Large intestine (tissue), 3 donors: ENCODE measurements around the gene PATJ. TPM values are rescaled to one million over a fixed set of nuclear protein-coding genes. Genes with fewer than 3 reads are reported as not detected.

Experiments used
- DNase-seq, 2 donors: peaks; one replicate each; pipeline versions ENCODE4 v3.0.0 to v3.0.0-alpha.2; 2013
- H3K27ac ChIP-seq: one replicate; pipeline ENCODE4 v1.5.1; 2013; ENCODE audit warnings: low read length
- H3K27me3 ChIP-seq: 2 replicates; pipeline ENCODE4 v1.6.1; 2013; ENCODE audit warnings: low read length; ENCODE audit not compliant: control insufficient read depth, insufficient read depth
- H3K36me3 ChIP-seq: 2 replicates; pipeline ENCODE4 v1.6.1; 2013; ENCODE audit warnings: low read length; ENCODE audit not compliant: control insufficient read depth, insufficient read depth
- H3K4me1 ChIP-seq: one replicate; pipeline ENCODE4 v1.6.1; 2013; ENCODE audit warnings: low read length; ENCODE audit not compliant: control insufficient read depth, insufficient read depth
- H3K4me3 ChIP-seq: one replicate; pipeline ENCODE4 v1.5.1; 2013; ENCODE audit warnings: low read length
- H3K9me3 ChIP-seq: one replicate; pipeline ENCODE4 v1.6.1; 2013; ENCODE audit warnings: mild to moderate bottlenecking, low read depth, low read length, moderate library complexity; ENCODE audit not compliant: control insufficient read depth
- WGBS: methylation state at CpG from one replicate; pipeline ENCODE4 v1.1.5; 2013; ENCODE audit warnings: low lambda C conversion rate; ENCODE audit not compliant: insufficient coverage; 5-methylcytosine and 5-hydroxymethylcytosine counted together
- polyA plus RNA-seq: library from polyadenylated mRNA; unstranded; fragments of 120-200 nt; gene quantifications from one replicate; pipeline ENCODE4 v1.2.1, GENCODE V29; 2013

Gene PATJ
- polyA plus RNA-seq, 1 donor, result 33.0 TPM

DNA sequence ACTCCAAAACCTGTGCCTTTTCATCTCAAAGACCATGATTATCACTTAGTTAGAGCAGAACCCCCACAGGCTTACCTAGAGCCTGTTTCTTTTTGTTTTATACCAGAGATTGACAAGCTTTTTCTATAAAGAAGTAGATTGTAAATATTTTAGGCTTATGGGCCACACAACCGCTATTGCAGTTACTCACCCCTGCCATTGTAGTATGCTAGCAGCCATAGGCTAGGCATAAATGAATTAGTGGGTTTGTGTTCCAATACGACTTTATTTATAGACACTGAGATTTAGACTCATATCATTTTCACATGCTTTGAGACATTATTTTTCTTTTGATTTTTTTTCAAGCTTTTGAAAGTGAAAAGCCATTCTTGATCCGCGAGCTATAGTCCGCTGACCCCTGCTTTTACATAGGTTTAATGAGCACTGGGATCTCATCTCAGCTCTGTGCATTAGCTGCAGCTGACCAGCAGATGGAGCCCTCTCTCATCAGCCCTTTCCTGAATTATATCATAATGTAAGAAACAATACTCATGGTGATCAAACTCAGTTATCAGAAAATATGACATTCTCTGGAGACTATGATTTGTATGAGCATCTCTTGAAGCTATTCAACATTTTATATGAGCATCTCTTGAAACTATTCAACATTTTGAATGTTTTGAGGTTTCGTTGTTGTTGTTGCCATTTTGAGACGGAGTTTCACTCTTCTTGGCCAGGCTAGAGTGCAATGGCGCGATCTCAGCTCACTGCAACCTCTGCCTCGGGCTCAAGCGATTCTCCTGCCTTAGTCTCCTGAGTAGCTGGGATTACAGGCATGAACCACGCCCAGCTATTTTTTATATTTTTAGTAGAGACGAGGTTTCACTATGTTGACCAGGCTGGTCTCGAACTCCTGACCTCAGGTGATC lies 340.4 kb downstream of the PATJ start:
- peaks cover 36% of the 10 kb centered on the region for H3K36me3 ChIP-seq
- 80% methylated on average over 8 of the region's 14 CpGs for WGBS
- no peak overlapping the region for H3K27ac ChIP-seq
- H3K4me1 ChIP-seq, result no peaks in the 10 kb centered on the region
- no peaks in the 10 kb centered on the region for H3K9me3 ChIP-seq
- no peak overlapping the region for H3K4me3 ChIP-seq
- H3K27me3 ChIP-seq, result no peaks in the 10 kb centered on the region
- peak in 1 of 2 donors; percentile 16 for DNase-seq

DNA sequence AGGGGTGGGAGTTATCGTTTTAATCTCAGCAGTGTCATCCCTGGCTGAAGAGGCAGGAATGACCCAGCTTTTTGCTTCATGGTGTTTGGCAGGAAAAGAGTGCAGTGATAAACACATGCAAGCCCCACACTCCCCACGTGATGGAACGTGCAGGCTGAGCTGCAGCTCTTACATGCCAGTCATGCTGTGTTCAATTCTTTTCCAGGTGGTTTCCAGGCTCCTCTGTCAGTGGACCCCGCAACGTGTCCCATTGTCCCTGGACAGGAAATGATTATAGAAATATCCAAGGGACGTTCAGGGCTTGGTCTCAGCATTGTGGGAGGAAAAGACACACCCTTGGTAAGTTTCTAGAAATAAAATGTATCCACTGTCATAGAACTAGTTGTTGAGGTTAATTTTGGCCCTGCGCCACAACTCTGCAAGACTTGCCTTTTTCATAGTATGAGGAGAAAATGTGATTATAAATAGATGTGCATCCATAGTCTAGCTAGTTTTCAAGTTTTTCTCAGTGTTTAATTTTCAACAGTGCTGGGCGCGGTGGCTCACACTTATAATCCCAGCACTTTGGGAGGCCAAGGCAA lies 342.1 kb downstream of the PATJ start:
- H3K4me1 ChIP-seq, result no peaks in the 10 kb centered on the region
- H3K36me3 ChIP-seq, result peaks cover 39% of the 10 kb centered on the region
- H3K4me3 ChIP-seq, result no peak overlapping the region
- H3K27me3 ChIP-seq, result no peaks in the 10 kb centered on the region
- H3K9me3 ChIP-seq, result no peaks in the 10 kb centered on the region
- no CpG with 5 or more reads among the region's 9 CpGs for WGBS
- no peak overlapping the region for H3K27ac ChIP-seq
- DNase-seq, result no peak

DNA sequence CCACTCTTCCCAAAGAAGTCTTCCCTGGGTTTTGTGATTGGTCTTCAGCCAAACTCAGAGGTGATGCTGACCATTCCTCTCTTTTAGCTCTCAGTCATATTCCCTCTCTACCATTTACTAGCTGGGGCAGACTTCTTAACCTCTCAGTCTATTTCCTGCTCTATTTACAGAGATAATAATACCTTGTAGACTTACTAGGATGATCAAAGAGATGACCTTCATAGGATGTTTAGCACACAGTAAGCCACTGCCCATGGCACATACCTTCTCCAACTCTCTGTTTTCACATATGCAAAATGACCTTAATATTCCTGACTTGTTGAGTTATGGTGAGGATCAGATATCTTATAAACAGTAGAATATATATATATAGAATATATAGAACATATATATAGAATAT lies 346.2 kb downstream of the PATJ start:
- no peak overlapping the region for H3K4me3 ChIP-seq
- H3K36me3 ChIP-seq, result peaks cover 38% of the 10 kb centered on the region
- no peaks in the 10 kb centered on the region for H3K27me3 ChIP-seq
- no peaks in the 10 kb centered on the region for H3K9me3 ChIP-seq
- DNase-seq, result no peak
- H3K4me1 ChIP-seq, result no peaks in the 10 kb centered on the region
- no peak overlapping the region for H3K27ac ChIP-seq

DNA sequence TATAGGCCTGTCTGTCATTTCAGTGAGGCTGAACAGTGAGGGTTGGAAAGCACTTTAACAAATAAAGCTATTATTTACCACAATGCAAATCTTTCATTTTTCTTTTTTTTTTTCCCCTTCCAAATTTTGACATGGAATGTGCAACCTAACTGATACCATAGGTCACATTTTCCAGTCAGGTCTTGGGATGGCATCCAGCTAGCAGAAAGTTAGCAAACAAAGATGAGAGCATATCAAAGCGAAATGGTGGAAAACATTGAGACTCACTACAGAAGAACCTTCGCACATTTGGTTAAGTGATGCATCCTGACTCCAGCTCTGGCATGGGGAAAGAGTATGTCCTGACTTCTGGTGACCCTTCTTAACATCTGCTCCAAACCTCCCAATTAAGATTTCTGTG lies 347.3 kb downstream of the PATJ start:
- Histone ChIP-seq H3K36me3 (peaks cover 34% of the 10 kb centered on the region), H3K4me1 (no peaks in the 10 kb centered on the region), H3K9me3 (no peaks in the 10 kb centered on the region), H3K4me3 (no peak overlapping the region), H3K27ac (no peak overlapping the region), H3K27me3 (no peaks in the 10 kb centered on the region)
- no CpG with 5 or more reads among the region's 2 CpGs for WGBS
- DNase-seq, result no peak

DNA sequence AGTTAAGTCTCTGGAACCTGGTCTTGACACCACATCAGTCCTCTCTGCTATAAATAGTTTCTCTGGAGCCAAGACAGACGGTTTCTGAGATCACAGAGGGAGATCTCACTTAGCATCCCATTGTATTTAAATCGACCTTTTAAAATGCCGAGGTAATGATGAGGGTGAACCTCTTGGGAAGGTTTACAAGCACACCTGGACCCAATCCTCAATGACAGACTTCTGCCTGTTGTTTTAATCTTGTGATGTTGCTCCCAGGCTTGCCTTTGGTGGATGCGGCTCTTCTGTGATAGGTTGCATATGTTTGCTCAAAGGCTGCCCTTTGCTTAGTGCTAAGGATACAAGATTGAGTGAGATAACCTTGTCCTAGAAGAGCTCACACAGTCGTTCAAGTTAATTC lies 347.7 kb downstream of the PATJ start:
- no peaks in the 10 kb centered on the region for H3K27me3 ChIP-seq
- no CpG with 5 or more reads among the region's 5 CpGs for WGBS

DNA sequence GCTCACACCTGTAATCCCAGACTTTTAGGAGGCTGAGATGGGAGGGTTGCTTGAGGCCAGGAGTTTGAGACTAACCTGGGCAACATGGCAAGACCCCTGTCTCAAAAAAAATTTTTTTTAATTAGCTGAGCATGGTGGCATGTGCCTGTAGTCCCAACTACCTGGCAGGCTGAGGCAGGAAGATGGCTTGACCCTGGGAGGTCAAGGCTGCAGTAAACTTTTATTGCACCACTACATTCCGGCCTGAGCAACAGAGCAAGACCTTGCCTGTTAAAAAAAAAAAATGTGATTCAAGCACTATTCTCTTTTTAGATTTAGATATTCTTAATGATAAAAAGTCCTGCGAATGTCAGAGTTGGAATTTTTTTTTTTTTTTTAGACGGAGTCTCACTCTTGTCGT lies 349.8 kb downstream of the PATJ start:
- Histone ChIP-seq H3K9me3 (no peaks in the 10 kb centered on the region), H3K4me3 (no peak overlapping the region), H3K27me3 (no peaks in the 10 kb centered on the region), H3K4me1 (no peaks in the 10 kb centered on the region), H3K27ac (no peak overlapping the region), H3K36me3 (peaks cover 14% of the 10 kb centered on the region)
- no peak for DNase-seq
- WGBS, result 93% methylated on average over 2 of the region's 4 CpGs

More for the DNA sequence above, 347.7 kb downstream of the PATJ start:
- H3K27ac ChIP-seq, result no peak overlapping the region
- H3K4me3 ChIP-seq, result no peak overlapping the region
- H3K4me1 ChIP-seq, result no peaks in the 10 kb centered on the region
- peaks cover 29% of the 10 kb centered on the region for H3K36me3 ChIP-seq
- H3K9me3 ChIP-seq, result no peaks in the 10 kb centered on the region
- no peak for DNase-seq

DNA sequence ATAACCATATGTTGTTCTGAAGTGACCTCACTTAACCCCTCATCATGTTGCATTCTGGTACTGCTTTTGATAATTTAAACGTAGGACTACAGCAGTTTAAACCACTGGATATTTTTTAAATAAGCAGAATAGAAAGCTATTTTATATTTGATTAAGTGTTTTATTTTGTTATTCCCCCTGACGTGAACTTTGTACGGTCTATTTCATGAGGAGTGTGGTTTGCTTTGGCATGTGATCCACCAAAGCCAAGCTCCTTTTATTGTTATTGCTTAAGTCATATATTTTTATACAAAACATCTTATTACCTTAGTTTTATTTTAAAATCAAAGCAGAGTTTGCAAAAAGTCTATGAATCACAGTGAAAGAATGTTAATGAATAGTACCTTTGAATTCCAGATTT lies 351.0 kb downstream of the PATJ start:
- 94% methylated on average over 2 of the region's 3 CpGs for WGBS
- peaks cover 3% of the 10 kb centered on the region for H3K9me3 ChIP-seq
- H3K4me3 ChIP-seq, result no peak overlapping the region
- no peak overlapping the region for H3K27ac ChIP-seq
- H3K36me3 ChIP-seq, result peaks cover 12% of the 10 kb centered on the region
- no peak for DNase-seq
- H3K4me1 ChIP-seq, result no peaks in the 10 kb centered on the region
- no peaks in the 10 kb centered on the region for H3K27me3 ChIP-seq

DNA sequence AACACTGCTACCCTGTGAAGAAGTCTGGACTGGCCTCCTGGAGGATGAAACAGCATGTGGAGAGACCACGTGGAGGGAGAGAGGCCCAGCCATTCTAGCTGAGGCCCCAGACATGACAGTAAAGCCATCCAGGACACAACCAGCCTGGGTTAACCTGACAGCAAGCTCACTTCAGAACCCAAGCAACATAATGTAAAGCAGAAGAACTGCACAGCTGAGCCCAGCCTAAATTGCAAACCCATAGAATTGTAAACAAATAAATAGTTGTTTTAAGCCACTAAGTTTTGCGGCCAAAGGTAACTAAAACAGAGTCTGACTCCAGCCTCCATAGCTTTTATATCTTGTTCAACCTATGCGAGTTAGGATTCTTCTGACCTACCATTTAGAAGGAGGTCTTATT lies 355.2 kb downstream of the PATJ start:
- H3K4me3 ChIP-seq, result no peak overlapping the region
- H3K36me3 ChIP-seq, result peaks cover 11% of the 10 kb centered on the region
- WGBS, result no CpG with 5 or more reads among the region's 3 CpGs
- no peak for DNase-seq
- H3K27me3 ChIP-seq, result no peaks in the 10 kb centered on the region
- H3K4me1 ChIP-seq, result no peaks in the 10 kb centered on the region
- H3K9me3 ChIP-seq, result peaks cover 3% of the 10 kb centered on the region
- no peak overlapping the region for H3K27ac ChIP-seq

DNA sequence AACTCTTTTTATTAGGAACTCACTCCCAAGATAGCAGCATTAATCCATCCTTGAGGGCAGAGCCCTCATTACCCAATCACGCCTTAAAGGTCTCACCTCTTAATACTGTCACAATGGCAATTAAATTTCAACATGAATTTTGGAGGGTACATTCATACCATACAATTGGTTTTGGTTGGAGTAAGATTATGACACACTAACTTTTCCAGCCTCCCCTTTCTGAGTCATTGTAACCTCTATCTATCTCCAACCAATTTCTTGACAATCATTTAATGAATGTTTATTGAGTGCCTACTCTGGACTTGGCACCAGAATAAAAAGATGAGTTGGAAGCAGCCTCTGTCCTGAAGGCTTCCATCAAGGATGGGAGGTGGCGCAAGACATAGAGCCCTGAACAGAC lies 358.2 kb downstream of the PATJ start:
- Histone ChIP-seq H3K4me3 (no peak overlapping the region), H3K27ac (no peak overlapping the region), H3K27me3 (no peaks in the 10 kb centered on the region), H3K4me1 (no peaks in the 10 kb centered on the region), H3K9me3 (peaks cover 3% of the 10 kb centered on the region), H3K36me3 (peaks cover 11% of the 10 kb centered on the region)
- WGBS, result no CpG with 5 or more reads among the region's 2 CpGs
- DNase-seq, result no peak

DNA sequence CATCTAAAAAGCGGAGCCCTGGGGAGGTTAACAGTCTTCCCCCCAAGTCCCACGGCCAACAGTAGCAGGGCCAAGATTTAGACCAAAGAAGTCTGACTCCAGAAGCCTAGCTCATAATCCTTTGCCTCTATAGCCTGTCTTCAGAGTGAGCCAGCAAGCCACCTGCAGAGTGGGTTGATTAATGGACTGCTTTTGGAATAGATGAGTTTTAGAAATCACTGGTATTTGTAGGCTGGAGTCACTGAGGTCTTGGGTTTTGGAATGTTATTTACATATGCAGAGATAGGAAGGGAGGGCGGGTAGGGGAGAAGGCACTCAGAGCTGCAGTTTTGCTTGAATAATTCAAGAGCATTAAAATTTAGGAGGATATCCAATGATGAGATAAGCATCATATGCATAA lies 361.6 kb downstream of the PATJ start:
- WGBS, result no CpG with 5 or more reads among the region's 3 CpGs
- H3K27ac ChIP-seq, result no peak overlapping the region

DNA sequence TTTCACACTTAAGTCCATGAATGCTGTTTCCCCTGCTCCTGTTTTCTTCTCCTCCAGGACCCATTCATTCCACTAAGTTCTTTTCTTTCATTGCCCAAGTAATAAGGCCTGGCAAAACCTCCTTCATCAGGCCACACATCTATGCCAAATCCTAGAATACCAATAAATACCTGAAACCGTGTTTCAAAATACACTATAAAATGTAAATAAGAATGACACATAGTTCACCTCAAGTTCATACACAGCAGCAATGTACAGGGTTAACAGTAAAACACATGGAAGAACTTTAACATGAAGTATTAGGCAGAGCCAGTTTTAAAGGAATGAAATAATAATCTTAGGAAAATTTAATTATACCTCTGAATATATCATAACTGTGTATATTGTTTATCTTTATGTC lies 365.6 kb downstream of the PATJ start:
- Histone ChIP-seq H3K4me1 (no peaks in the 10 kb centered on the region), H3K4me3 (no peak overlapping the region), H3K27ac (no peak overlapping the region), H3K9me3 (no peaks in the 10 kb centered on the region), H3K27me3 (no peaks in the 10 kb centered on the region), H3K36me3 (peaks cover 8% of the 10 kb centered on the region)
- no peak for DNase-seq
- WGBS, result no CpG with 5 or more reads among the region's 1 CpG

More for the DNA sequence above, 361.6 kb downstream of the PATJ start:
- peaks cover 8% of the 10 kb centered on the region for H3K36me3 ChIP-seq
- no peaks in the 10 kb centered on the region for H3K27me3 ChIP-seq
- H3K4me1 ChIP-seq, result no peaks in the 10 kb centered on the region
- no peak for DNase-seq
- H3K9me3 ChIP-seq, result no peaks in the 10 kb centered on the region
- no peak overlapping the region for H3K4me3 ChIP-seq
